SIG-M5 treated with dmso at 0.1 percent for 504 hours (cell line): Measurements from ENCODE around the gene NSDHL.
"Not testable (repeated sequence)": the region's sequence is repeated elsewhere in the genome, so short reads cannot be mapped to it uniquely, and the experiment has no call there.

Experiments used
- DNase-seq: peaks from one replicate; lab custom pipeline; 2025; ENCODE audit not compliant: unreplicated experiment; lab: John Stamatoyannopoulos, UW

The NSDHL gene

GRCh38 chrX:152830312-152831305, at the start of gene NSDHL, which contains the start of gene CETN2:
Gene NSDHL, plus strand, starts transcription at chrX:152831063. Its CDS starts 15,262 bp downstream, at chrX:152846325.
Gene CETN2, minus strand, starts transcription at chrX:152830757. Its CDS starts 47 bp downstream, at chrX:152830710.
- peak; percentile 87 for DNase-seq

- not testable (repeated sequence) for DNase-seq
Observed at GRCh38 chrX:152787062-152787461, 43.8 kb upstream of the NSDHL start.

GRCh38 chrX:152798945-152799344, 31.9 kb upstream of the NSDHL start:
- no peak for DNase-seq

GRCh38 chrX:152806035-152806434, 24.8 kb upstream of the NSDHL start:
- no peak for DNase-seq

GRCh38 chrX:152810403-152810802, 20.5 kb upstream of the NSDHL start:
- no peak for DNase-seq

- no peak for DNase-seq
Observed at GRCh38 chrX:152813206-152813605, 17.7 kb upstream of the NSDHL start.

GRCh38 chrX:152814048-152814447, 16.8 kb upstream of the NSDHL start:
- DNase-seq, result no peak

GRCh38 chrX:152817078-152817764, 13.6 kb upstream of the NSDHL start:
- peak; percentile 26 for DNase-seq

GRCh38 chrX:152818356-152818755, 12.5 kb upstream of the NSDHL start:
- no peak for DNase-seq

- DNase-seq, result no peak
Observed at GRCh38 chrX:152819266-152819665, 11.6 kb upstream of the NSDHL start.

- no peak for DNase-seq
Observed at GRCh38 chrX:152819732-152820131, 11.1 kb upstream of the NSDHL start.

- peak; percentile 32 for DNase-seq
Observed at GRCh38 chrX:152821145-152821765, 9.6 kb upstream of the NSDHL start.

- no peak for DNase-seq
Observed at GRCh38 chrX:152822383-152823086, 8.3 kb upstream of the NSDHL start.

- DNase-seq, result no peak
Observed at GRCh38 chrX:152823657-152824056, 7.2 kb upstream of the NSDHL start.

GRCh38 chrX:152824841-152825374, 6.0 kb upstream of the NSDHL start:
- no peak for DNase-seq

- no peak for DNase-seq
Observed at GRCh38 chrX:152831391-152831790, 528 bp downstream of the NSDHL start.

GRCh38 chrX:152832520-152832919, 1.7 kb downstream of the NSDHL start:
- DNase-seq, result no peak

- no peak for DNase-seq
Observed at GRCh38 chrX:152833378-152833777, 2.5 kb downstream of the NSDHL start.

- not testable (repeated sequence) for DNase-seq
Observed at GRCh38 chrX:152835470-152835869, 4.6 kb downstream of the NSDHL start.

GRCh38 chrX:152842772-152843338, 12.0 kb downstream of the NSDHL start:
- no peak for DNase-seq
